Muscle of arm (tissue), 12 donors: ENCODE measurements around the gene LRTM2. TPM values are rescaled to one million over a fixed set of nuclear protein-coding genes. Genes with fewer than 3 reads are reported as not detected.

ENCODE experiments used
- DNase-seq: peaks from one replicate; pipeline ENCODE4 v3.0.0-alpha.2; 2013
- polyA plus RNA-seq, 12 donors: library from polyadenylated mRNA; unstranded; fragments of 120-200 nt; gene quantifications; one replicate each; pipeline ENCODE4 v1.2.1, GENCODE V29; 2013; ENCODE audit not compliant: insufficient read length in 12 of 12

LRTM2 gene
- polyA plus RNA-seq, 12 donors = 0.09 to 0.98 (median 0.20) TPM; not detected in 3

- no peak for DNase-seq
Observed at GRCh38 chr12:1864456-1864855, 44.1 kb downstream of the LRTM2 start.

- no peak for DNase-seq
Observed at GRCh38 chr12:1864867-1865266, 44.5 kb downstream of the LRTM2 start.

- no peak for DNase-seq
Observed at GRCh38 chr12:1865284-1865866, 45.0 kb downstream of the LRTM2 start.

GRCh38 chr12:1869145-1869544 lies 48.8 kb downstream of the LRTM2 start:
- no peak for DNase-seq

GRCh38 chr12:1870086-1870485 lies 49.7 kb downstream of the LRTM2 start:
- DNase-seq = no peak

- DNase-seq = no peak
Observed at GRCh38 chr12:1870998-1871917, 50.9 kb downstream of the LRTM2 start.

- DNase-seq = no peak
Observed at GRCh38 chr12:1872001-1872400, 51.6 kb downstream of the LRTM2 start.

- no peak for DNase-seq
Observed at GRCh38 chr12:1872448-1872847, 52.1 kb downstream of the LRTM2 start.

GRCh38 chr12:1873531-1874510 lies 53.5 kb downstream of the LRTM2 start:
- no peak for DNase-seq

GRCh38 chr12:1875608-1876007 lies 55.2 kb downstream of the LRTM2 start:
- no peak for DNase-seq

- DNase-seq = no peak
Observed at GRCh38 chr12:1876086-1876485, 55.7 kb downstream of the LRTM2 start.

- no peak for DNase-seq
Observed at GRCh38 chr12:1877169-1877878, 57.0 kb downstream of the LRTM2 start.

- DNase-seq = no peak
Observed at GRCh38 chr12:1878214-1878613, 57.8 kb downstream of the LRTM2 start.

- no peak for DNase-seq
Observed at GRCh38 chr12:1878695-1879094, 58.3 kb downstream of the LRTM2 start.

GRCh38 chr12:1879633-1880032 lies 59.3 kb downstream of the LRTM2 start:
- DNase-seq = no peak

- no peak for DNase-seq
Observed at GRCh38 chr12:1880153-1880845, 59.9 kb downstream of the LRTM2 start.

GRCh38 chr12:1880876-1881275 lies 60.5 kb downstream of the LRTM2 start:
- DNase-seq = no peak

GRCh38 chr12:1881301-1881700 lies 60.9 kb downstream of the LRTM2 start:
- DNase-seq = no peak

GRCh38 chr12:1881936-1882335 lies 61.6 kb downstream of the LRTM2 start:
- no peak for DNase-seq

GRCh38 chr12:1882405-1882804 lies 62.0 kb downstream of the LRTM2 start:
- DNase-seq = no peak
